H1 (cell line): ENCODE results near the gene RASGRP3. TPM values are rescaled to one million over a fixed set of nuclear protein-coding genes. Genes with fewer than 3 reads are reported as not detected.

Experiments used
- CTCF ChIA-PET: fragments of 300-600 bp; sonication (Branson Sonifier 250); formaldehyde crosslinking; loops from one replicate; lab custom pipeline; 2021; ENCODE audit not compliant: partially characterized antibody; lab: Charles Lee
- POLR2A ChIA-PET: fragments of 300-600 bp; sonication (Branson Sonifier 250); formaldehyde crosslinking; loops from one replicate; lab custom pipeline; 2021; ENCODE audit warnings: inconsistent platforms; ENCODE audit not compliant: partially characterized antibody; lab: Charles Lee
- DNase-seq, 2 experiments: peaks; one replicate each; pipeline versions ENCODE4 v3.0.0 to v3.0.0-alpha.2; 2010 to 2022; ENCODE audit warnings: low spot score in 2 of 2, low read depth in 1 of 2, mixed read lengths in 1 of 2
- FAIRE-seq: peaks from 2 replicates; lab custom pipeline; 2011; peaks lifted over from hg19 to GRCh38; lab: Jason Lieb, UNC
- H2AFZ ChIP-seq: 2 replicates; pipeline ENCODE4 v1.8.1; 2012; ENCODE audit warnings: low read length, inconsistent platforms
- H2AK5ac ChIP-seq: 2 replicates; pipeline ENCODE4 v1.6.1; 2013; ENCODE audit warnings: low read depth, low read length
- H2BK120ac ChIP-seq: replicated peaks from 2 replicates; pipeline ENCODE3; 2013; ENCODE audit warnings: low read depth, low read length, inconsistent platforms
- H2BK12ac ChIP-seq: 2 replicates; pipeline ENCODE4 v1.6.1; 2013; ENCODE audit warnings: low read depth, low read length
- H2BK15ac ChIP-seq: 2 replicates; pipeline ENCODE4 v1.6.1; 2013; ENCODE audit warnings: low read length
- H2BK20ac ChIP-seq: 2 replicates; pipeline ENCODE4 v1.6.1; 2013; ENCODE audit warnings: low read length
- H2BK5ac ChIP-seq: 2 replicates; pipeline ENCODE4 v1.6.1; 2013; ENCODE audit warnings: low read depth, low read length
- H3K14ac ChIP-seq: 2 replicates; pipeline ENCODE4 v1.6.1; 2013; ENCODE audit warnings: inconsistent platforms; ENCODE audit not compliant: insufficient read length
- H3K18ac ChIP-seq: 2 replicates; pipeline ENCODE4 v1.6.1; 2013; ENCODE audit warnings: low read length; ENCODE audit errors: extremely low read depth
- H3K23ac ChIP-seq: 2 replicates; pipeline ENCODE4 v1.6.1; 2013; ENCODE audit warnings: inconsistent platforms; ENCODE audit not compliant: insufficient read length
- H3K23me2 ChIP-seq: 2 replicates; pipeline ENCODE4 v1.6.1; 2013; ENCODE audit warnings: low read depth, low read length
- H3K27ac ChIP-seq: 2 replicates; pipeline ENCODE4 v1.6.1; 2011; ENCODE audit warnings: low read depth, low read length, inconsistent platforms
- H3K27me3 ChIP-seq, 4 experiments: replicated peaks in 1 of 4; 1 replicate in 1 of 4; 2 replicates in 3 of 4; pipeline versions ENCODE4 v1.6.1 to v1.8.1; 2011 to 2013; ENCODE audit warnings: low read length in 3 of 4, mild to moderate bottlenecking in 3 of 4, inconsistent platforms in 2 of 4, mixed read lengths in 2 of 4, moderate library complexity in 1 of 4; ENCODE audit not compliant: control insufficient read depth in 3 of 4, insufficient read depth in 3 of 4; ENCODE audit errors: extremely low read depth in 1 of 4
- H3K36me3 ChIP-seq, 4 experiments: 2 replicates each; pipeline versions ENCODE4 v1.6.1 to v1.8.1; 2011 to 2013; ENCODE audit warnings: mild to moderate bottlenecking in 4 of 4, low read length in 3 of 4, moderate library complexity in 2 of 4, control low read depth in 1 of 4, inconsistent platforms in 1 of 4; ENCODE audit not compliant: insufficient read depth in 4 of 4, control insufficient read depth in 2 of 4
- H3K4ac ChIP-seq: replicated peaks from 2 replicates; pipeline ENCODE3; 2013; ENCODE audit warnings: low read length, low read depth, mixed read lengths, inconsistent platforms; ENCODE audit not compliant: insufficient read length
- H3K4me1 ChIP-seq, 4 experiments: replicated peaks in 1 of 4; 1 replicate in 1 of 4; 2 replicates in 3 of 4; pipeline versions ENCODE4 v1.6.1 to v1.8.1; 2011 to 2013; ENCODE audit warnings: low read length in 3 of 4, inconsistent platforms in 2 of 4, mixed read lengths in 1 of 4; ENCODE audit not compliant: insufficient read depth in 4 of 4, control insufficient read depth in 3 of 4
- H3K4me2 ChIP-seq, 2 experiments: 2 replicates each; pipeline versions ENCODE4 v1.6.1 to v1.8.1; 2011 to 2013; ENCODE audit warnings: low read depth in 2 of 2, low read length in 2 of 2, control low read depth in 1 of 2, inconsistent platforms in 1 of 2, mild to moderate bottlenecking in 1 of 2; ENCODE audit not compliant: insufficient read depth in 1 of 2
- H3K4me3 ChIP-seq, 4 experiments: fragments of 200-600, 300-600 bp in 1 of 4; sonication (generic), shearing (Covaris generic), sonication (Bioruptor Twin) in 1 of 4; 2 replicates each; pipeline versions ENCODE4 v1.5.1 to v1.8.1; 2011 to 2016; ENCODE audit warnings: low read length in 4 of 4, low read depth in 3 of 4, control low read depth in 2 of 4, inconsistent platforms in 2 of 4, mild to moderate bottlenecking in 2 of 4, mixed read lengths in 1 of 4, moderate library complexity in 1 of 4; ENCODE audit not compliant: insufficient read depth in 2 of 4; ENCODE audit errors: extremely low read depth in 1 of 4
- H3K56ac ChIP-seq: replicated peaks from 2 replicates; pipeline ENCODE3; 2013; ENCODE audit warnings: low read depth, mild to moderate bottlenecking, mixed read lengths, low read length, inconsistent platforms; ENCODE audit not compliant: insufficient read length
- H3K79me1 ChIP-seq: 2 replicates; pipeline ENCODE4 v1.6.1; 2013; ENCODE audit warnings: low read depth, low read length, control low read depth
- H3K79me2 ChIP-seq, 2 experiments: 2 replicates each; pipeline versions ENCODE4 v1.6.1 to v1.8.1; 2012 to 2013; ENCODE audit warnings: low read length in 2 of 2, mild to moderate bottlenecking in 2 of 2, inconsistent platforms in 1 of 2; ENCODE audit not compliant: insufficient read depth in 2 of 2, control insufficient read depth in 1 of 2
- H3K9ac ChIP-seq, 4 experiments: replicated peaks in 1 of 4; 1 replicate in 1 of 4; 2 replicates in 3 of 4; pipeline versions ENCODE4 v1.6.1 to v1.8.1; 2011 to 2013; ENCODE audit warnings: low read depth in 3 of 4, low read length in 3 of 4, control low read depth in 2 of 4, mild to moderate bottlenecking in 2 of 4, moderate library complexity in 2 of 4, inconsistent platforms in 1 of 4; ENCODE audit errors: extremely low read depth in 1 of 4
- H3K9me3 ChIP-seq, 2 experiments: 2 replicates each; pipeline versions ENCODE4 v1.6.1 to v1.8.1; 2012 to 2013; ENCODE audit warnings: mild to moderate bottlenecking in 2 of 2, moderate library complexity in 2 of 2, control low read depth in 1 of 2, inconsistent platforms in 1 of 2, low read depth in 1 of 2, low read length in 1 of 2, mixed read lengths in 1 of 2; ENCODE audit not compliant: insufficient read depth in 2 of 2
- H4K20me1 ChIP-seq, 2 experiments: replicated peaks in 1 of 2; 2 replicates each; pipeline versions ENCODE3 to v1.8.1; 2011 to 2013; ENCODE audit warnings: inconsistent platforms in 2 of 2, low read length in 2 of 2, mild to moderate bottlenecking in 1 of 2; ENCODE audit not compliant: insufficient read depth in 2 of 2, control insufficient read depth in 1 of 2
- H4K5ac ChIP-seq: 2 replicates; pipeline ENCODE4 v1.6.1; 2013; ENCODE audit warnings: low read length, low read depth, mixed read lengths, inconsistent platforms; ENCODE audit not compliant: insufficient read length
- H4K8ac ChIP-seq: 2 replicates; pipeline ENCODE4 v1.8.0; 2013; ENCODE audit warnings: mild to moderate bottlenecking, moderate library complexity, low read length, inconsistent platforms; ENCODE audit not compliant: insufficient read depth; ENCODE audit errors: extremely low read depth
- H4K91ac ChIP-seq: replicated peaks from 2 replicates; pipeline ENCODE3; 2013; ENCODE audit warnings: low read length, mixed read lengths, inconsistent platforms; ENCODE audit not compliant: insufficient read length
- CTBP2 ChIP-seq: IDR thresholded peaks from 2 replicates; pipeline ENCODE4 v1.7.0; 2011; ENCODE audit warnings: borderline replicate concordance, mild to moderate bottlenecking, moderate library complexity, mixed read lengths, low read length; ENCODE audit not compliant: insufficient read depth, insufficient read length
- KDM4A ChIP-seq: IDR thresholded peaks from one replicate; pipeline ENCODE4 v1.7.1; 2012; ENCODE audit warnings: low read depth, mild to moderate bottlenecking, moderate library complexity, low read length, inconsistent platforms; ENCODE audit not compliant: severe bottlenecking
- RBBP5 ChIP-seq: IDR thresholded peaks from 2 replicates; pipeline ENCODE4 v1.7.1; 2012; ENCODE audit warnings: low read depth, mild to moderate bottlenecking, inconsistent platforms, low read length, moderate library complexity, borderline replicate concordance
- WGBS, 2 experiments: shearing (Covaris generic) in 1 of 2; methylation state at CpG; one replicate each; pipeline versions ENCODE4 v1.1.6 to v1.1.7; 2013 to 2015; ENCODE audit warnings: low lambda C conversion rate in 2 of 2, mixed read lengths in 2 of 2, inconsistent platforms in 1 of 2, low coverage in 1 of 2, missing lambda C conversion rate in 1 of 2; ENCODE audit not compliant: insufficient replicate concordance in 2 of 2, insufficient coverage in 1 of 2, insufficient read length in 1 of 2; ENCODE audit errors: extremely low coverage in 1 of 2, missing lambda C conversion rate in 1 of 2; 5-methylcytosine and 5-hydroxymethylcytosine counted together
- polyA plus RNA-seq, 7 experiments: library from polyadenylated mRNA; depleted of rRNA in 3 of 7; stranded (reverse) in 5 of 7; unstranded in 2 of 7; fragments of >200 nt in 5 of 7; fragments of 200-250 nt in 2 of 7; gene quantifications; 1 replicate in 5 of 7; 2 replicates in 1 of 7; 4 replicates in 1 of 7; pipeline versions ENCODE4 v1.2.1 to v1.2.3, GENCODE V29; 2011 to 2013; ENCODE audit warnings: missing spikeins in 2 of 7, mixed read lengths in 2 of 7
- total RNA-seq: library from RNA; stranded (reverse); fragmentation: NEBNext Ultra II Directional; extraction: Animal tissue kit (Norgen Biotek cat#: 25700); gene quantifications from 2 replicates; pipeline ENCODE4 v1.2.1, GENCODE V29; 2021

Gene RASGRP3
- total and polyA plus RNA-seq, 2 of the 8 experiments (the other 6 are each of a cell fraction or from before 2014, with no cell fraction given) = 0.06 TPM; not detected in 1

DNA sequence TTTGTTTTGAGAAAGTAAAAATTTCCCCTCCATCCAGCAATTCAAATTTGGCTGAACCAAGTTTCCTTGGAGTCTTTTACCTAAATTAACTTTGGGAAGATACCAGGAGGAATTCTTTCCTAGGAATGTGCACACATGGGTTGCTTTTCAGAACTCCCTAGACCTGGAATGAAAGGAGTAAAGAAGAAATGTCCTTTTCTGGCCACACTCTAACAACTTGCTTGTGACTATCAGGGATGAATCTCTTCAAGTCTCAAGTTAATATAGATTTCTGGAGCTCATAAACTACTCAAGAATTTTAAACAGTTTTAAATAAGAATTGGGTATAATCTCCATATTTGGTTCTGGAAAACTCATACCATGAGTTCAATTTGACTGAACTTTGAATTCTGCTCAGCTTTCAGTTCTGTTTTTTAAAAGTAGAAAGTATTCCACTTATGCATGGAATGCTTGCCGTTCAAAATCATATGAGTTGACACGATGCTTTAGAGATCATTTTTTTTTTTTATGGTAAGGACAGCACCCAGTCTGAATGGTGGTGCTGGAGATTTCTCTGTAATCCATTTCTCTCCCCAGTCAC lies 7.7 kb downstream of the RASGRP3 start:
- Histone ChIP-seq H2AFZ (no peak overlapping the region), H4K20me1 (no peaks in the 10 kb centered on the region), H3K36me3 (no peaks in the 10 kb centered on the region), H4K91ac (no peak overlapping the region), H2BK15ac (no peak overlapping the region), H3K27ac (no peak overlapping the region), H3K27me3 (no peaks in the 10 kb centered on the region), H2BK5ac (no peak overlapping the region), H2BK20ac (no peak overlapping the region), H2AK5ac (no peak overlapping the region), H3K79me2 (no peaks in the 10 kb centered on the region), H3K23me2 (no peaks in the 10 kb centered on the region), H3K4me3 (no peak overlapping the region), H3K23ac (no peak overlapping the region), H3K9ac (no peak overlapping the region), H2BK12ac (no peak overlapping the region), H3K18ac (no peak overlapping the region), H3K4me2 (no peak overlapping the region), H3K9me3 (peaks cover 3 to 8% of the 10 kb centered on the region in 2 experiments; a peak in 3 of 4 replicates), H3K14ac (no peak overlapping the region), H2BK120ac (no peak overlapping the region), H3K56ac (no peak overlapping the region), H3K79me1 (no peaks in the 10 kb centered on the region), H3K4ac (no peak overlapping the region), H4K8ac (no peak overlapping the region), H3K4me1 (no peaks in the 10 kb centered on the region), H4K5ac (no peak overlapping the region)
- FAIRE-seq (no peak), DNase-seq (no peak)
- POLR2A ChIA-PET = no interaction called here
- CTCF ChIA-PET = interaction anchor here (1.0 kb wide), 1 partner anchor 9 kb away, joined by 3 read pairs; no protein-coding TSS in a partner anchor
- WGBS, 2 experiments = 96% methylated on average over 2 of the region's 2 CpGs; no CpG with 5 or more reads in 1 of the 2 experiments
- TF ChIP-seq RBBP5 = no peak
- TF ChIP-seq KDM4A = no peak
- no peak for TF ChIP-seq CTBP2
